ENCODE data around the gene GNAQ. TPM values are rescaled to one million over a fixed set of nuclear protein-coding genes. Genes with fewer than 3 reads are reported as not detected.

GNAQ gene
- total and polyA plus RNA-seq, 2 donors (not counting 1 experiment from before 2014, with no cell fraction given) = 0.60 to 1.4 TPM

GRCh38 chr9:77866878-77867277, 164.7 kb downstream of the GNAQ start:
- Histone ChIP-seq H3K9ac (ENCODE audit: low read length) (no peak overlapping the region), H3K27me3 (replicated peaks in 1 of 4; ENCODE audit: control extremely low read depth in 1 of 4, control insufficient read depth in 3 of 4, insufficient read depth in 4 of 4, low read length in 3 of 4) (no peaks in the 10 kb centered on the region), H3K4me2 (replicated peaks; ENCODE audit: low read depth, low read length, poor library complexity, severe bottlenecking) (no peak overlapping the region), H4K20me1 (ENCODE audit: control insufficient read depth, insufficient read depth, low read length, poor library complexity, severe bottlenecking) (no peaks in the 10 kb centered on the region), H3K4me3 (ENCODE audit: control extremely low read depth in 1 of 5, extremely low read depth in 1 of 5, insufficient read depth in 1 of 5, low read depth in 2 of 5, low read length in 4 of 5) (no peak overlapping the region), H3K4me1 (ENCODE audit: control insufficient read depth in 2 of 2, insufficient read depth in 2 of 2, low read length in 2 of 2) (no peaks in the 10 kb centered on the region), H3K9me3 (ENCODE audit: control extremely low read depth in 1 of 3, control insufficient read depth in 2 of 3, insufficient read depth in 1 of 3, low read length in 2 of 3) (peaks cover 0 to 15% (median 0%) of the 10 kb centered on the region in 3 donors), H3K79me2 (ENCODE audit: control insufficient read depth, insufficient read depth, low read length) (no peaks in the 10 kb centered on the region), H3K36me3 (replicated peaks in 1 of 2; ENCODE audit: control extremely low read depth in 1 of 2, control insufficient read depth in 1 of 2, extremely low read depth in 1 of 2, insufficient read depth in 2 of 2, low read length in 1 of 2) (no peaks in the 10 kb centered on the region), H3K27ac (ENCODE audit: low read length in 2 of 2) (no peak overlapping the region), H2AFZ (ENCODE audit: insufficient read depth, low read depth, low read length, poor library complexity, severe bottlenecking) (no peak overlapping the region)
- DNase-seq = no peak
- no peak for ATAC-seq (ENCODE audit: low read depth)
- H3K4me1 Mint-ChIP-seq = no peaks in the 10 kb centered on the region
- peaks cover 2% of the 10 kb centered on the region for H3K27me3 Mint-ChIP-seq
- H3K27ac Mint-ChIP-seq = no peak overlapping the region
- no peak overlapping the region for H3K4me3 Mint-ChIP-seq
- CTCF ChIA-PET = no interaction called here
- POLR2A ChIA-PET = no interaction called here
- no CpG with 5 or more reads among the region's 1 CpG for WGBS (ENCODE audit: insufficient coverage)
- TF ChIP-seq EZH2 (IDR thresholded peaks at IDR 0.05; ENCODE audit: borderline replicate concordance, insufficient read depth, low read depth, low read length, poor library complexity, severe bottlenecking) = no peak
- TF ChIP-seq, protein P1, sequence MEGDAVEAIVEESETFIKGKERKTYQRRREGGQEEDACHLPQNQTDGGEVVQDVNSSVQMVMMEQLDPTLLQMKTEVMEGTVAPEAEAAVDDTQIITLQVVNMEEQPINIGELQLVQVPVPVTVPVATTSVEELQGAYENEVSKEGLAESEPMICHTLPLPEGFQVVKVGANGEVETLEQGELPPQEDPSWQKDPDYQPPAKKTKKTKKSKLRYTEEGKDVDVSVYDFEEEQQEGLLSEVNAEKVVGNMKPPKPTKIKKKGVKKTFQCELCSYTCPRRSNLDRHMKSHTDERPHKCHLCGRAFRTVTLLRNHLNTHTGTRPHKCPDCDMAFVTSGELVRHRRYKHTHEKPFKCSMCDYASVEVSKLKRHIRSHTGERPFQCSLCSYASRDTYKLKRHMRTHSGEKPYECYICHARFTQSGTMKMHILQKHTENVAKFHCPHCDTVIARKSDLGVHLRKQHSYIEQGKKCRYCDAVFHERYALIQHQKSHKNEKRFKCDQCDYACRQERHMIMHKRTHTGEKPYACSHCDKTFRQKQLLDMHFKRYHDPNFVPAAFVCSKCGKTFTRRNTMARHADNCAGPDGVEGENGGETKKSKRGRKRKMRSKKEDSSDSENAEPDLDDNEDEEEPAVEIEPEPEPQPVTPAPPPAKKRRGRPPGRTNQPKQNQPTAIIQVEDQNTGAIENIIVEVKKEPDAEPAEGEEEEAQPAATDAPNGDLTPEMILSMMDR (IDR thresholded peaks at IDR 0.05) = no peak
- intact Hi-C loops (cut with micrococcal nuclease) = no loop called here
- peaks cover 5% of the 10 kb centered on the region for H3K9me3 Mint-ChIP-seq (ENCODE audit: insufficient read depth)

- H4K20me1 ChIP-seq (ENCODE audit: control insufficient read depth, insufficient read depth, low read length, poor library complexity, severe bottlenecking) = no peaks in the 10 kb centered on the region
- DNase-seq (no peak), ATAC-seq (ENCODE audit: low read depth) (no peak)
- H3K27ac Mint-ChIP-seq = no peak overlapping the region
- no peaks in the 10 kb centered on the region for H3K36me3 ChIP-seq (replicated peaks in 1 of 2; ENCODE audit: control extremely low read depth in 1 of 2, control insufficient read depth in 1 of 2, extremely low read depth in 1 of 2, insufficient read depth in 2 of 2, low read length in 1 of 2)
- POLR2A ChIA-PET = no interaction called here
- H3K27me3 ChIP-seq (replicated peaks in 1 of 4; ENCODE audit: control extremely low read depth in 1 of 4, control insufficient read depth in 3 of 4, insufficient read depth in 4 of 4, low read length in 3 of 4) = no peaks in the 10 kb centered on the region
- H3K4me1 Mint-ChIP-seq = no peaks in the 10 kb centered on the region
- intact Hi-C loops (cut with micrococcal nuclease) = no loop called here
- no peak overlapping the region for H3K4me2 ChIP-seq (replicated peaks; ENCODE audit: low read depth, low read length, poor library complexity, severe bottlenecking)
- TF ChIP-seq, protein P1 (IDR thresholded peaks at IDR 0.05) = no peak
- no peak for TF ChIP-seq EZH2 (IDR thresholded peaks at IDR 0.05; ENCODE audit: borderline replicate concordance, insufficient read depth, low read depth, low read length, poor library complexity, severe bottlenecking)
- peaks cover 0 to 17% (median 0%) of the 10 kb centered on the region in 3 donors for H3K9me3 ChIP-seq (ENCODE audit: control extremely low read depth in 1 of 3, control insufficient read depth in 2 of 3, insufficient read depth in 1 of 3, low read length in 2 of 3)
- H3K79me2 ChIP-seq (ENCODE audit: control insufficient read depth, insufficient read depth, low read length) = no peaks in the 10 kb centered on the region
- no peaks in the 10 kb centered on the region for H3K27me3 Mint-ChIP-seq
- H2AFZ ChIP-seq (ENCODE audit: insufficient read depth, low read depth, low read length, poor library complexity, severe bottlenecking) = no peak overlapping the region
- no peak overlapping the region for H3K4me3 Mint-ChIP-seq
- peaks cover 7% of the 10 kb centered on the region for H3K9me3 Mint-ChIP-seq (ENCODE audit: insufficient read depth)
- no peak overlapping the region for H3K4me3 ChIP-seq (ENCODE audit: control extremely low read depth in 1 of 5, extremely low read depth in 1 of 5, insufficient read depth in 1 of 5, low read depth in 2 of 5, low read length in 4 of 5)
- H3K9ac ChIP-seq (ENCODE audit: low read length) = no peak overlapping the region
- no peaks in the 10 kb centered on the region for H3K4me1 ChIP-seq (ENCODE audit: control insufficient read depth in 2 of 2, insufficient read depth in 2 of 2, low read length in 2 of 2)
- whole genome bisulfite sequencing (ENCODE audit: insufficient coverage) = 76% methylated on average over 2 of the region's 4 CpGs
- CTCF ChIA-PET = no interaction called here
- H3K27ac ChIP-seq (ENCODE audit: low read length in 2 of 2) = no peak overlapping the region
Measured at GRCh38 chr9:77865385-77866047, 166.1 kb downstream of the GNAQ start.

Data from B cell (primary cell).